Left cardiac atrium (tissue), 4 donors: Measurements from ENCODE around the gene L2HGDH. TPM values are rescaled to one million over a fixed set of nuclear protein-coding genes. Genes with fewer than 3 reads are reported as not detected.
A peak's percentile ranks its signal among the peaks of the same experiment; 100 is the strongest.
"Not testable (repeated sequence)": the region's sequence is repeated elsewhere in the genome, so short reads cannot be mapped to it uniquely, and the experiment has no call there.

ENCODE experiments used
- ATAC-seq, 2 donors: fragments of 200-7000 bp; cut with Tn5 transposase; one replicate each; pipeline ENCODE4 v1.9.1; 2020; ENCODE audit warnings: mild to moderate bottlenecking in 2 of 2, moderate library complexity in 2 of 2
- DNase-seq: peaks from one replicate; pipeline ENCODE4 v3.0.0-alpha.2; 2020
- intact Hi-C, 2 donors: fragments of 100-400 bp; cut with DNase I; formaldehyde crosslinking; loops; one replicate each; pipeline versions ENCODE4 v1.14.1 to v1.15.1; 2022 to 2023
- long read RNA-seq: library from polyadenylated mRNA; unstranded; transcript quantifications from one replicate; pipeline ENCODE4 v2.0.0, GENCODE V29; 2021
- total RNA-seq, 2 donors: library from RNA; stranded (reverse); fragmentation: NEBNext Ultra II Directional; extraction: Animal tissue kit (Norgen Biotek cat#: 25700); gene quantifications; one replicate each; pipeline ENCODE4 v1.2.1, GENCODE V29; 2021
- donor health status: DM: no; HTN: yes; CAD: no.
- donor health status: DM: no; HTN: yes; CAD: no; lungs with severe emphysema.
- donor health status: DM: yes; HTN: yes; CAD: no.
- donor health status: Dilated cardiomyopathy.

L2HGDH gene
- 1 to 10 TPM; 8.8 to 9.2 TPM for total RNA-seq
- long read RNA-seq, full-length matches to known transcripts, result 7 of 7 reads
- long read RNA-seq, partial matches to known transcripts, result 0 of 7 reads
- long read RNA-seq, other reads (novel, unspliced or antisense), result 0 of 7 reads

GRCh38 chr14:50311972-50312733 lies at the start of gene L2HGDH, which contains the start of gene DMAC2L:
Gene L2HGDH, minus strand, starts transcription at chr14:50312229. Its CDS starts 79 bp downstream, at chr14:50312150.
Gene DMAC2L, plus strand, starts transcription at chr14:50312324. Its CDS starts 9,164 bp downstream, at chr14:50321488.
- ATAC-seq (peak; percentile 99 to 100), DNase-seq (peak; percentile 94)

GRCh38 chr14:50360851-50361250 lies 48.8 kb upstream of the L2HGDH start:
- no peak for ATAC-seq
- intact Hi-C loops, result no loop called here
- no peak for DNase-seq

More at GRCh38 chr14:50311972-50312733, at the start of gene L2HGDH, which contains the start of gene DMAC2L:
- intact Hi-C loops, result no loop called here

GRCh38 chr14:50360093-50360492 lies 48.1 kb upstream of the L2HGDH start:
- intact Hi-C loops, result no loop called here
- no peak for DNase-seq
- no peak for ATAC-seq

GRCh38 chr14:50359631-50360030 lies 47.6 kb upstream of the L2HGDH start:
- intact Hi-C loops, result no loop called here

GRCh38 chr14:50357753-50358395 lies 45.8 kb upstream of the L2HGDH start:
- ATAC-seq (no peak), DNase-seq (no peak)
- intact Hi-C loops, result no loop called here

More at GRCh38 chr14:50359631-50360030, 47.6 kb upstream of the L2HGDH start:
- ATAC-seq, result no peak
- no peak for DNase-seq

- no peak for DNase-seq
- intact Hi-C loops, result no loop called here
- ATAC-seq, result no peak
Measured at GRCh38 chr14:50357124-50357523, 45.1 kb upstream of the L2HGDH start.

GRCh38 chr14:50356283-50356682 lies 44.3 kb upstream of the L2HGDH start:
- intact Hi-C loops, DNase-seq, ATAC-seq: not testable (repeated sequence)

GRCh38 chr14:50355692-50356091 lies 43.7 kb upstream of the L2HGDH start:
- intact Hi-C loops, result no loop called here
- DNase-seq (no peak), ATAC-seq (no peak)

GRCh38 chr14:50354527-50354926 lies 42.5 kb upstream of the L2HGDH start:
- intact Hi-C loops, result no loop called here
- no peak for DNase-seq
- ATAC-seq, result no peak

- intact Hi-C loops, result no loop called here
- ATAC-seq, result no peak
- no peak for DNase-seq
Measured at GRCh38 chr14:50353126-50353525, 41.1 kb upstream of the L2HGDH start.

GRCh38 chr14:50352584-50352983 lies 40.6 kb upstream of the L2HGDH start:
- intact Hi-C loops, result no loop called here
- ATAC-seq, result no peak
- DNase-seq, result no peak

GRCh38 chr14:50350975-50351374 lies 38.9 kb upstream of the L2HGDH start:
- DNase-seq, result no peak
- ATAC-seq, result no peak
- intact Hi-C loops, result no loop called here

GRCh38 chr14:50348933-50349332 lies 36.9 kb upstream of the L2HGDH start:
- ATAC-seq (no peak), DNase-seq (no peak)
- intact Hi-C loops, result no loop called here

GRCh38 chr14:50347521-50347920 lies 35.5 kb upstream of the L2HGDH start:
- intact Hi-C loops, result no loop called here
- DNase-seq (no peak), ATAC-seq (peak in 1 of 2 donors; percentile 32)

GRCh38 chr14:50345846-50346422 lies 33.9 kb upstream of the L2HGDH start:
- ATAC-seq (no peak), DNase-seq (no peak)
- intact Hi-C loops, result no loop called here

GRCh38 chr14:50344876-50345563 lies 33.0 kb upstream of the L2HGDH start:
- DNase-seq (no peak), ATAC-seq (no peak)
- intact Hi-C loops, result no loop called here

- no peak for ATAC-seq
- no peak for DNase-seq
- intact Hi-C loops, result no loop called here
Measured at GRCh38 chr14:50344116-50344775, 32.2 kb upstream of the L2HGDH start.

GRCh38 chr14:50343434-50343833 lies 31.4 kb upstream of the L2HGDH start:
- intact Hi-C loops, result no loop called here
- DNase-seq (no peak), ATAC-seq (no peak)
